ENCODE measurements around the gene B4GALNT4.

DNA sequence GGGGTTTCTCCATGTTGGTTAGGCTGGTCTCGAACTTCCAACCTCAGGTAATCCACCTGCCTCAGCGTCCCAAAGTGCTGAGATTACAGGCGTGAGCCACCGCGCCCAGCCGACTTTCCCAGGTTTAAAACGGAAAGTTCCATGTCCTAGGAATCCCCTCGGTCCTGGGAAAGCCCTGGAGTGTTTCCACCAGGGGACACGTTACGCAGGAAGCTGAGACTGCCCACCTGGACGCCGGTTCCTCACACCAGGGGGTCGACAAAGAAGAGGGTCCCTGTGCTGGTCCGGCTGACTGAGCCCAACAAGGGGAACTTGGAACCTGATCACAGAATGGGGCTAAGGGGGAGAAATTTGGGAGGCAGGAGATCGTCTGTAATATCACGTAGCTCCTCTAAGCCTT, 3.5 kb upstream of the B4GALNT4 start:
- TF ChIP-seq CTCF (IDR thresholded peaks at IDR 0.05; ENCODE audit: low read length) (no peak), EZH2 (IDR thresholded peaks at IDR 0.05; ENCODE audit: borderline replicate concordance, low read length) (no peak)

All from OCI-LY1 (cell line).